A549 (cell line): ENCODE results near the gene ARPP21. TPM values are rescaled to one million over a fixed set of nuclear protein-coding genes. Genes with fewer than 3 reads are reported as not detected.
A peak's percentile ranks its signal among the peaks of the same experiment; 100 is the strongest.
"Not testable (repeated sequence)": the region's sequence is repeated elsewhere in the genome, so short reads cannot be mapped to it uniquely, and the experiment has no call there.

ENCODE experiments used
- ATAC-seq, 2 experiments: fragments of 200-7000 bp in 1 of 2; fragments of >200 bp in 1 of 2; cut with Nextera tagmentation in 1 of 2; cut with Tn5 transposase in 1 of 2; 3 replicates each; pipeline versions ENCODE4 v1.8.0 to v1.9.1; 2018 to 2020; ENCODE audit warnings: mild to moderate bottlenecking in 1 of 2, moderate library complexity in 1 of 2
- CTCF ChIA-PET: fragments of 300-600 bp; sonication (Branson Sonifier 250); formaldehyde crosslinking; extraction: SDS; loops from one replicate; lab custom pipeline; 2021; ENCODE audit warnings: antibody characterized with exemption, inconsistent platforms; lab: Yijun Ruan, JAX
- POLR2A ChIA-PET: fragments of 350-600 bp; formaldehyde crosslinking; extraction: SDS; loops from one replicate; lab custom pipeline; 2021; ENCODE audit warnings: antibody characterized with exemption, inconsistent platforms; lab: Yijun Ruan, JAX
- DNase-seq, 2 experiments: peaks; one replicate each; pipeline versions ENCODE4 v3.0.0 to v3.0.0-alpha.2; 2011 to 2016; ENCODE audit warnings: low read depth in 1 of 2, low spot score in 1 of 2
- FAIRE-seq: peaks from 2 replicates; lab custom pipeline; 2011; peaks lifted over from hg19 to GRCh38; lab: Jason Lieb, UNC
- H3K27ac ChIP-seq, 2 experiments: fragments of >200 bp; sonication (Bioruptor Twin); formaldehyde crosslinking; 3 replicates each; pipeline ENCODE4 v1.5.1; 2016 to 2017
- H3K4me1 ChIP-seq: fragments of >200 bp; sonication (Bioruptor Twin); formaldehyde crosslinking; 3 replicates; pipeline ENCODE4 v1.6.1; 2016
- H3K4me2 ChIP-seq: fragments of >200 bp; sonication (Bioruptor Twin); formaldehyde crosslinking; 3 replicates; pipeline ENCODE4 v1.6.1; 2016
- H3K4me3 ChIP-seq: fragments of >200 bp; sonication (Bioruptor Twin); formaldehyde crosslinking; 3 replicates; pipeline ENCODE4 v1.5.1; 2016
- H3K9me3 ChIP-seq: fragments of >200 bp; sonication (Bioruptor Twin); formaldehyde crosslinking; 3 replicates; pipeline ENCODE4 v1.6.1; 2016
- CBX2 ChIP-seq: fragments of 200-600 bp; sonication (generic); IDR thresholded peaks from 2 replicates; pipeline ENCODE4 v1.6.1; 2016; ENCODE audit warnings: low read depth, mild to moderate bottlenecking, borderline replicate concordance
- CHD2 ChIP-seq: fragments of 150-350 bp; IDR thresholded peaks from 2 replicates; pipeline ENCODE4 v1.6.1; 2014; ENCODE audit warnings: low read length; ENCODE audit not compliant: partially characterized antibody
- GATA3 ChIP-seq: IDR thresholded peaks from 2 replicates; pipeline ENCODE4 v1.6.1; 2012; ENCODE audit warnings: borderline replicate concordance
- HES2 ChIP-seq: fragments of >200 bp; sonication (Bioruptor Twin); formaldehyde crosslinking; IDR thresholded peaks from 2 replicates; pipeline ENCODE4 v1.6.1; 2016
- JUNB ChIP-seq: fragments of >200 bp; sonication (Bioruptor Twin); formaldehyde crosslinking; IDR thresholded peaks from 2 replicates; pipeline ENCODE4 v1.6.1; 2016
- KDM1A ChIP-seq: fragments of 200-600 bp; sonication (generic); IDR thresholded peaks from 2 replicates; pipeline ENCODE4 v1.6.1; 2016; ENCODE audit warnings: low read depth, mild to moderate bottlenecking
- PBX3 ChIP-seq: IDR thresholded peaks from 2 replicates; pipeline ENCODE4 v1.6.1; 2012
- PHF8 ChIP-seq: fragments of 200-600 bp; sonication (generic); IDR thresholded peaks from 2 replicates; pipeline ENCODE4 v1.6.1; 2016; ENCODE audit warnings: low read depth, mild to moderate bottlenecking, antibody characterized with exemption, moderate library complexity, borderline replicate concordance
- POLR2AphosphoS2 ChIP-seq: conservative IDR thresholded peaks from 2 replicates; pipeline ENCODE4 v1.6.1; 2012; ENCODE audit warnings: low read length, improper control_type of control experiment, inconsistent platforms
- RARB ChIP-seq: fragments of 250-450 bp; sonication (Bioruptor Pico); IDR thresholded peaks from 2 replicates; pipeline ENCODE4 v1.8.0; 2021; ENCODE audit warnings: mild to moderate bottlenecking, moderate library complexity
- SMC3 ChIP-seq: fragments of >200 bp; sonication (Bioruptor Twin); formaldehyde crosslinking; IDR thresholded peaks from 3 replicates; pipeline ENCODE4 v1.6.1; 2018; ENCODE audit warnings: inconsistent platforms
- SREBF2 ChIP-seq: fragments of 450-650 bp; IDR thresholded peaks from 2 replicates; pipeline ENCODE4 v1.6.1; 2014; ENCODE audit warnings: mild to moderate bottlenecking, moderate library complexity
- TFCP2L1 ChIP-seq: fragments of 250-450 bp; sonication (Bioruptor Pico); IDR thresholded peaks from 2 replicates; pipeline ENCODE4 v1.5.0; 2021; ENCODE audit warnings: mild to moderate bottlenecking
- ZFP36 ChIP-seq: fragments of 450-650 bp; IDR thresholded peaks from 2 replicates; pipeline ENCODE4 v1.6.1; 2014; ENCODE audit warnings: borderline replicate concordance; ENCODE audit not compliant: partially characterized antibody
- ZNF302 ChIP-seq: fragments of 250-450 bp; sonication (Bioruptor Pico); IDR thresholded peaks from 2 replicates; pipeline ENCODE4 v1.9.0; 2021; ENCODE audit warnings: inconsistent platforms, mild to moderate bottlenecking, moderate library complexity
- WGBS: methylation state at CpG from one replicate; pipeline ENCODE4 v1.1.6; 2017; ENCODE audit errors: missing lambda C conversion rate; 5-methylcytosine and 5-hydroxymethylcytosine counted together
- polyA plus RNA-seq, 4 experiments: library from polyadenylated mRNA; depleted of rRNA in 3 of 4; stranded (reverse); fragments of >200 nt; fragmentation: RNase III in 1 of 4; extraction: RNeasy Plus Mini Kit Qiagen cat#74134 plus additional on column Dnase treatment in 1 of 4; gene quantifications; 2 replicates in 3 of 4; 3 replicates in 1 of 4; pipeline ENCODE4 v1.2.3, GENCODE V29; 2011 to 2017
- TF ChIP-seq, protein P1 (sequence below): fragments of >200 bp; sonication (Bioruptor Twin); formaldehyde crosslinking; IDR thresholded peaks from 3 replicates; pipeline ENCODE4 v1.5.1; 2016
- TF ChIP-seq, protein P2 (sequence below): fragments of 200-600 bp; sonication (generic); IDR thresholded peaks from 2 replicates; pipeline ENCODE4 v1.6.1; 2016; ENCODE audit warnings: antibody characterized with exemption, mild to moderate bottlenecking, moderate library complexity

Gene ARPP21
- polyA plus RNA-seq, 2 of the 4 experiments (the other 2 are of a cell fraction): 0.03 TPM; not detected in 1

DNA sequence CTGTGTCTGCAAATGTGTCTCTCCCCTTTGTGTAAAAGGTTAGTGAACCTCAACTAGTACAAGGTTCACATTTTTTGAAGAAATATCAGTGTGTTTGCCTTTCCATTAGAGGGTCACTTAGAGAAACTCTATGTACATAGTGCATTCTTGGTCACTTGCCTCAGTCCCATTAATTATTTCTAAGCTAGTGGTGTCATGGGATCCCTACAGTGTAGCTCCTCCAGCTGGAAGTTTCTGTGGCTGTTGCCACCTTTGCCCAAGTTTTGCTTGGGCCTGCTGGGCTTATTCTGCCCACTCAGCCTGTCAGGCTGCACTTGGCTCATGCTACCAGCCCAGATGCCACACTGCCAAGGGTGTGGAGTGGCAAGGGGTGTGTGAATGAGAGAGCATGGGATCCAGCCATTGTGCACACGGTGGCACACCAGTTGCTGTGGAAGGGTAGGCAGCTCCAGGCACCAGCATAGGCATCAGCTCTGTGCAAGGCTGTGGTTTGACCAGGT, 161.7 kb downstream of the ARPP21 start:
- Histone ChIP-seq H3K27ac (no peak overlapping the region), H3K4me2 (no peak overlapping the region), H3K9me3 (no peaks in the 10 kb centered on the region), H3K4me3 (no peak overlapping the region), H3K4me1 (peaks cover 9% of the 10 kb centered on the region; the same call in 2 of the 3 replicates)
- POLR2A ChIA-PET: no interaction called here
- no CpG with 5 or more reads among the region's 1 CpG for WGBS
- peak; percentile 39 to 62; a peak in 4 of 6 replicates for ATAC-seq
- FAIRE-seq: no peak
- peak in 1 of 2 experiments; percentile 23 for DNase-seq
- CTCF ChIA-PET: interaction anchor here (0.6 kb wide), 1 partner anchor 110 kb away, joined by 3 read pairs; no protein-coding TSS in a partner anchor
- no peak for TF ChIP-seq GATA3
- TF ChIP-seq SMC3: no peak
- TF ChIP-seq TFCP2L1 (CRISPR knock-in tag): no peak
- no peak for TF ChIP-seq PHF8
- no peak for TF ChIP-seq KDM1A
- TF ChIP-seq CHD2: no peak
- TF ChIP-seq PBX3: no peak

GRCh38 chr3:35814531-35814930, 175.2 kb downstream of the ARPP21 start:
- no peak overlapping the region for H3K27ac ChIP-seq
- H3K4me3 ChIP-seq: no peak overlapping the region
- no peak overlapping the region for H3K4me2 ChIP-seq
- POLR2A ChIA-PET: no interaction called here
- no peaks in the 10 kb centered on the region for H3K9me3 ChIP-seq
- ATAC-seq: no peak
- DNase-seq: no peak
- no peaks in the 10 kb centered on the region for H3K4me1 ChIP-seq
- TF ChIP-seq POLR2AphosphoS2 (no peak), ZFP36 (no peak), SREBF2 (no peak), JUNB (no peak), CHD2 (no peak), ZNF302 (CRISPR knock-in tag) (no peak), CBX2 (no peak), HES2 (no peak), RARB (no peak)
- TF ChIP-seq, protein P1, sequence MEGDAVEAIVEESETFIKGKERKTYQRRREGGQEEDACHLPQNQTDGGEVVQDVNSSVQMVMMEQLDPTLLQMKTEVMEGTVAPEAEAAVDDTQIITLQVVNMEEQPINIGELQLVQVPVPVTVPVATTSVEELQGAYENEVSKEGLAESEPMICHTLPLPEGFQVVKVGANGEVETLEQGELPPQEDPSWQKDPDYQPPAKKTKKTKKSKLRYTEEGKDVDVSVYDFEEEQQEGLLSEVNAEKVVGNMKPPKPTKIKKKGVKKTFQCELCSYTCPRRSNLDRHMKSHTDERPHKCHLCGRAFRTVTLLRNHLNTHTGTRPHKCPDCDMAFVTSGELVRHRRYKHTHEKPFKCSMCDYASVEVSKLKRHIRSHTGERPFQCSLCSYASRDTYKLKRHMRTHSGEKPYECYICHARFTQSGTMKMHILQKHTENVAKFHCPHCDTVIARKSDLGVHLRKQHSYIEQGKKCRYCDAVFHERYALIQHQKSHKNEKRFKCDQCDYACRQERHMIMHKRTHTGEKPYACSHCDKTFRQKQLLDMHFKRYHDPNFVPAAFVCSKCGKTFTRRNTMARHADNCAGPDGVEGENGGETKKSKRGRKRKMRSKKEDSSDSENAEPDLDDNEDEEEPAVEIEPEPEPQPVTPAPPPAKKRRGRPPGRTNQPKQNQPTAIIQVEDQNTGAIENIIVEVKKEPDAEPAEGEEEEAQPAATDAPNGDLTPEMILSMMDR: no peak
- TF ChIP-seq, protein P2, sequence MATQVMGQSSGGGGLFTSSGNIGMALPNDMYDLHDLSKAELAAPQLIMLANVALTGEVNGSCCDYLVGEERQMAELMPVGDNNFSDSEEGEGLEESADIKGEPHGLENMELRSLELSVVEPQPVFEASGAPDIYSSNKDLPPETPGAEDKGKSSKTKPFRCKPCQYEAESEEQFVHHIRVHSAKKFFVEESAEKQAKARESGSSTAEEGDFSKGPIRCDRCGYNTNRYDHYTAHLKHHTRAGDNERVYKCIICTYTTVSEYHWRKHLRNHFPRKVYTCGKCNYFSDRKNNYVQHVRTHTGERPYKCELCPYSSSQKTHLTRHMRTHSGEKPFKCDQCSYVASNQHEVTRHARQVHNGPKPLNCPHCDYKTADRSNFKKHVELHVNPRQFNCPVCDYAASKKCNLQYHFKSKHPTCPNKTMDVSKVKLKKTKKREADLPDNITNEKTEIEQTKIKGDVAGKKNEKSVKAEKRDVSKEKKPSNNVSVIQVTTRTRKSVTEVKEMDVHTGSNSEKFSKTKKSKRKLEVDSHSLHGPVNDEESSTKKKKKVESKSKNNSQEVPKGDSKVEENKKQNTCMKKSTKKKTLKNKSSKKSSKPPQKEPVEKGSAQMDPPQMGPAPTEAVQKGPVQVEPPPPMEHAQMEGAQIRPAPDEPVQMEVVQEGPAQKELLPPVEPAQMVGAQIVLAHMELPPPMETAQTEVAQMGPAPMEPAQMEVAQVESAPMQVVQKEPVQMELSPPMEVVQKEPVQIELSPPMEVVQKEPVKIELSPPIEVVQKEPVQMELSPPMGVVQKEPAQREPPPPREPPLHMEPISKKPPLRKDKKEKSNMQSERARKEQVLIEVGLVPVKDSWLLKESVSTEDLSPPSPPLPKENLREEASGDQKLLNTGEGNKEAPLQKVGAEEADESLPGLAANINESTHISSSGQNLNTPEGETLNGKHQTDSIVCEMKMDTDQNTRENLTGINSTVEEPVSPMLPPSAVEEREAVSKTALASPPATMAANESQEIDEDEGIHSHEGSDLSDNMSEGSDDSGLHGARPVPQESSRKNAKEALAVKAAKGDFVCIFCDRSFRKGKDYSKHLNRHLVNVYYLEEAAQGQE: no peak
- FAIRE-seq: no peak
- CTCF ChIA-PET: no interaction called here
- 41% methylated on average over 4 of the region's 4 CpGs for WGBS

- H3K9me3 ChIP-seq, H3K4me3 ChIP-seq, H3K4me2 ChIP-seq, H3K27ac ChIP-seq, H3K4me1 ChIP-seq, POLR2A ChIA-PET, FAIRE-seq, DNase-seq, ATAC-seq: not testable (repeated sequence)
- CTCF ChIA-PET: interaction anchor here (1.9 kb wide), 1 partner anchor 13 kb away, joined by 4 read pairs; no protein-coding TSS in a partner anchor
Observed at GRCh38 chr3:35815796-35816195, 176.5 kb downstream of the ARPP21 start.
